Fibroblast of the conjunctiva (primary cell): ENCODE results near the gene SAMD4A.

Experiments
- DNase-seq: peaks from one replicate; pipeline ENCODE4 v3.0.0-alpha.2; 2010; ENCODE audit warnings: low read depth

Gene SAMD4A

GRCh38 chr14:54565785-54566409 lies 1.0 kb upstream of the SAMD4A start:
- DNase-seq, result peak; percentile 85

- no peak for DNase-seq
Observed at GRCh38 chr14:54567224-54567638, 303 bp downstream of the SAMD4A start.

- DNase-seq, result no peak
Observed at GRCh38 chr14:54567639-54568561, 972 bp downstream of the SAMD4A start.

- no peak for DNase-seq
Observed at GRCh38 chr14:54568821-54569595, 2.1 kb downstream of the SAMD4A start.

GRCh38 chr14:54570047-54570446 lies 3.1 kb downstream of the SAMD4A start:
- DNase-seq, result no peak

- DNase-seq, result peak; percentile 81
Observed at GRCh38 chr14:54570631-54571415, 3.9 kb downstream of the SAMD4A start.

- DNase-seq, result no peak
Observed at GRCh38 chr14:54572316-54572715, 5.4 kb downstream of the SAMD4A start.

- no peak for DNase-seq
Observed at GRCh38 chr14:54574528-54574927, 7.6 kb downstream of the SAMD4A start.

- DNase-seq, result no peak
Observed at GRCh38 chr14:54577494-54577893, 10.6 kb downstream of the SAMD4A start.

GRCh38 chr14:54577977-54578376 lies 11.0 kb downstream of the SAMD4A start:
- DNase-seq, result no peak

GRCh38 chr14:54579621-54580020 lies 12.7 kb downstream of the SAMD4A start:
- no peak for DNase-seq

GRCh38 chr14:54580933-54581332 lies 14.0 kb downstream of the SAMD4A start:
- DNase-seq, result no peak

- no peak for DNase-seq
Observed at GRCh38 chr14:54582334-54582733, 15.4 kb downstream of the SAMD4A start.

GRCh38 chr14:54584097-54584496 lies 17.2 kb downstream of the SAMD4A start:
- no peak for DNase-seq

- DNase-seq, result no peak
Observed at GRCh38 chr14:54585214-54585613, 18.3 kb downstream of the SAMD4A start.

GRCh38 chr14:54589076-54589475 lies 22.1 kb downstream of the SAMD4A start:
- no peak for DNase-seq

- DNase-seq, result no peak
Observed at GRCh38 chr14:54589843-54590242, 22.9 kb downstream of the SAMD4A start.

- no peak for DNase-seq
Observed at GRCh38 chr14:54590481-54590880, 23.6 kb downstream of the SAMD4A start.

- DNase-seq, result no peak
Observed at GRCh38 chr14:54591461-54591860, 24.5 kb downstream of the SAMD4A start.

GRCh38 chr14:54591866-54592265 lies 24.9 kb downstream of the SAMD4A start:
- DNase-seq, result no peak

GRCh38 chr14:54593860-54594259 lies 26.9 kb downstream of the SAMD4A start:
- no peak for DNase-seq

- no peak for DNase-seq
Observed at GRCh38 chr14:54594537-54594936, 27.6 kb downstream of the SAMD4A start.
